GM23338 (cell line): ENCODE measurements around the gene TNC. TPM values are rescaled to one million over a fixed set of nuclear protein-coding genes. Genes with fewer than 3 reads are reported as not detected.

Experiments
- ATAC-seq: fragments of 200-7000 bp; cut with Tn5 transposase; 3 replicates; pipeline ENCODE4 v1.9.1; 2020
- DNase-seq: peaks from one replicate; pipeline ENCODE4 v3.0.0-alpha.2; 2015; ENCODE audit warnings: low spot score
- H2AFZ ChIP-seq: fragments of 200-600 bp; sonication (generic); 2 replicates; pipeline ENCODE4 v1.8.0; 2016; ENCODE audit warnings: antibody characterized with exemption, mild to moderate bottlenecking, moderate library complexity
- H3F3A ChIP-seq: fragments of 200-600 bp; sonication (generic); replicated peaks from 2 replicates; pipeline ENCODE4 v1.8.0; 2017; ENCODE audit warnings: antibody characterized with exemption, mixed run types, low read depth
- H3K27ac ChIP-seq: fragments of 200-600 bp; sonication (generic); 2 replicates; pipeline ENCODE4 v1.6.1; 2016; ENCODE audit warnings: low read depth
- H3K27me3 ChIP-seq: fragments of 200-600 bp; sonication (generic); 2 replicates; pipeline ENCODE4 v1.8.0; 2016; ENCODE audit warnings: mild to moderate bottlenecking, mixed run types, moderate library complexity; ENCODE audit not compliant: insufficient read depth
- H3K36me3 ChIP-seq: fragments of 200-600 bp; sonication (generic); 2 replicates; pipeline ENCODE4 v1.8.0; 2016; ENCODE audit warnings: mild to moderate bottlenecking; ENCODE audit not compliant: insufficient read depth
- H3K4me1 ChIP-seq: fragments of 200-600 bp; sonication (generic); 2 replicates; pipeline ENCODE4 v1.8.0; 2016; ENCODE audit warnings: mild to moderate bottlenecking, moderate library complexity; ENCODE audit not compliant: insufficient read depth
- H3K4me2 ChIP-seq: fragments of 200-600 bp; sonication (generic); 2 replicates; pipeline ENCODE4 v1.7.1; 2017; ENCODE audit warnings: mixed run types
- H3K4me3 ChIP-seq: fragments of 200-600 bp; sonication (generic); 2 replicates; pipeline ENCODE4 v1.6.1; 2016; ENCODE audit warnings: mixed run types
- H3K79me2 ChIP-seq: fragments of 200-600 bp; sonication (generic); replicated peaks from 2 replicates; pipeline ENCODE4 v1.8.0; 2017; ENCODE audit warnings: mild to moderate bottlenecking; ENCODE audit not compliant: insufficient read depth
- H3K9me2 ChIP-seq: fragments of 200-600 bp; sonication (generic); 2 replicates; pipeline ENCODE4 v1.8.0; 2017; ENCODE audit not compliant: insufficient read depth
- H4K20me1 ChIP-seq: fragments of 200-600 bp; sonication (generic); replicated peaks from 2 replicates; pipeline ENCODE4 v1.8.0; 2017; ENCODE audit warnings: mild to moderate bottlenecking; ENCODE audit not compliant: insufficient read depth
- H3K27ac Mint-ChIP-seq: 2 replicates; pipeline ENCODE4 v1.8.0; 2020; ENCODE audit warnings: inconsistent platforms, mild to moderate bottlenecking, moderate library complexity, mixed read lengths
- H3K27me3 Mint-ChIP-seq: 3 replicates; pipeline ENCODE4 v1.8.0; 2022; ENCODE audit warnings: low read depth, mild to moderate bottlenecking, moderate library complexity, mixed read lengths, inconsistent platforms; ENCODE audit not compliant: insufficient read depth, poor library complexity
- H3K36me3 Mint-ChIP-seq: 3 replicates; pipeline ENCODE4 v1.8.0; 2021; ENCODE audit warnings: low read depth, mild to moderate bottlenecking, inconsistent platforms, moderate library complexity, mixed read lengths
- H3K4me1 Mint-ChIP-seq: 3 replicates; pipeline ENCODE4 v1.8.0; 2020; ENCODE audit warnings: mild to moderate bottlenecking, inconsistent platforms, mixed read lengths
- H3K4me3 Mint-ChIP-seq: 3 replicates; pipeline ENCODE4 v1.8.0; 2021; ENCODE audit warnings: moderate library complexity, mild to moderate bottlenecking, inconsistent platforms, mixed read lengths
- H3K9me3 Mint-ChIP-seq: 3 replicates; pipeline ENCODE4 v1.8.0; 2020; ENCODE audit warnings: moderate library complexity, mild to moderate bottlenecking, inconsistent platforms, mixed read lengths
- EZH2 ChIP-seq: fragments of 200-600 bp; sonication (generic); IDR thresholded peaks from one replicate; pipeline ENCODE4 v1.8.0; 2017; ENCODE audit warnings: antibody characterized with exemption, mild to moderate bottlenecking, low read depth; ENCODE audit not compliant: unreplicated experiment
- EZH2phosphoT487 ChIP-seq: fragments of 200-600 bp; sonication (generic); IDR thresholded peaks from one replicate; pipeline ENCODE4 v1.8.1; 2018; ENCODE audit warnings: antibody characterized with exemption; ENCODE audit not compliant: unreplicated experiment
- NANOG ChIP-seq: IDR thresholded peaks from 2 replicates; pipeline ENCODE4 v1.6.1; 2016; ENCODE audit warnings: antibody characterized with exemption, borderline replicate concordance
- POLR2AphosphoS5 ChIP-seq: IDR thresholded peaks from 2 replicates; pipeline ENCODE4 v1.6.1; 2016; ENCODE audit warnings: antibody characterized with exemption, low read depth
- STAT1 ChIP-seq: IDR thresholded peaks from one replicate; pipeline ENCODE4 v1.6.1; 2016; ENCODE audit warnings: antibody characterized with exemption; ENCODE audit not compliant: unreplicated experiment
- polyA plus RNA-seq: library from polyadenylated mRNA; unstranded; fragments of >200 nt; fragmentation: Nextera tagmentation; extraction: Ambion mirVana; gene quantifications from 2 replicates; pipeline ENCODE4 v1.2.1, GENCODE V29; 2016
- total RNA-seq: library from RNA; depleted of rRNA; stranded (reverse); fragments of >200 nt; shearing (Covaris generic); gene quantifications from 2 replicates; pipeline ENCODE4 v1.2.3, GENCODE V29; 2014
- TF ChIP-seq, protein P1 (sequence below), 2 experiments: fragments of 200-600 bp in 1 of 2; sonication (generic) in 1 of 2; conservative IDR thresholded peaks; 2 replicates each; pipeline versions ENCODE4 v1.5.1 to v1.6.1; 2016 to 2017; ENCODE audit warnings: antibody characterized with exemption in 2 of 2, low read depth in 2 of 2, mild to moderate bottlenecking in 2 of 2, moderate library complexity in 1 of 2
- TF ChIP-seq, protein P2 (sequence below): IDR thresholded peaks from 2 replicates; pipeline ENCODE4 v1.6.1; 2016; ENCODE audit warnings: antibody characterized with exemption

Gene TNC
- total and polyA plus RNA-seq, 2 experiments from 2014 or later: 0.89 to 2.7 TPM

DNA sequence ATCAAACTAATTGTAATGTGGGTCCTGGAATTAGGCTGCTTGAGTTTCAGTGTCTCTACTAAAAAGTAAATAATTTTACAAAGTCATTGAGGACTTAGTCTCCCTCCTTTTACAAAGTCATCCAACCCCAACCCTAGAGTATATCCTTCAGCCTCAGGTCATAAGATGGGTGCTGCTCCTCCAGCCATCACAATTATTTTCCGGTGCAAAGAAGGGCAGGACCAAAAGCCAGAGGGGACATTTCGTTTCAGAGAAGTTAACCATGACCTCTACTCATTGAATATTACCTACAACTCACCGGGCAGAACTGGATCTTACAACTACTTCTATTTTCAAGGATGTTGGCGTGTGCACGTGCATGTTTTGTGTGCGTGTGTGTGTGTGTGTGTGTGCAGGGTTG, 127.1 kb downstream of the TNC start:
- no peak overlapping the region for H2AFZ ChIP-seq
- H3K4me2 ChIP-seq: no peak overlapping the region
- H3K4me3 ChIP-seq: no peak overlapping the region
- no peaks in the 10 kb centered on the region for H3K79me2 ChIP-seq
- Mint-ChIP-seq H3K27ac (no peak overlapping the region), H3K36me3 (no peaks in the 10 kb centered on the region), H3K9me3 (no peaks in the 10 kb centered on the region), H3K4me1 (no peaks in the 10 kb centered on the region; the same call in 1 of the 3 replicates), H3K4me3 (no peak overlapping the region), H3K27me3 (peaks cover 12% of the 10 kb centered on the region)
- H3K27me3 ChIP-seq: no peaks in the 10 kb centered on the region
- no peak overlapping the region for H3K27ac ChIP-seq
- no peaks in the 10 kb centered on the region for H3K4me1 ChIP-seq
- ATAC-seq: no peak
- DNase-seq: no peak
- H3F3A ChIP-seq: no peaks in the 10 kb centered on the region
- no peaks in the 10 kb centered on the region for H4K20me1 ChIP-seq
- H3K9me2 ChIP-seq: no peaks in the 10 kb centered on the region
- TF ChIP-seq EZH2phosphoT487 (no peak), NANOG (no peak)
- TF ChIP-seq, protein P1, sequence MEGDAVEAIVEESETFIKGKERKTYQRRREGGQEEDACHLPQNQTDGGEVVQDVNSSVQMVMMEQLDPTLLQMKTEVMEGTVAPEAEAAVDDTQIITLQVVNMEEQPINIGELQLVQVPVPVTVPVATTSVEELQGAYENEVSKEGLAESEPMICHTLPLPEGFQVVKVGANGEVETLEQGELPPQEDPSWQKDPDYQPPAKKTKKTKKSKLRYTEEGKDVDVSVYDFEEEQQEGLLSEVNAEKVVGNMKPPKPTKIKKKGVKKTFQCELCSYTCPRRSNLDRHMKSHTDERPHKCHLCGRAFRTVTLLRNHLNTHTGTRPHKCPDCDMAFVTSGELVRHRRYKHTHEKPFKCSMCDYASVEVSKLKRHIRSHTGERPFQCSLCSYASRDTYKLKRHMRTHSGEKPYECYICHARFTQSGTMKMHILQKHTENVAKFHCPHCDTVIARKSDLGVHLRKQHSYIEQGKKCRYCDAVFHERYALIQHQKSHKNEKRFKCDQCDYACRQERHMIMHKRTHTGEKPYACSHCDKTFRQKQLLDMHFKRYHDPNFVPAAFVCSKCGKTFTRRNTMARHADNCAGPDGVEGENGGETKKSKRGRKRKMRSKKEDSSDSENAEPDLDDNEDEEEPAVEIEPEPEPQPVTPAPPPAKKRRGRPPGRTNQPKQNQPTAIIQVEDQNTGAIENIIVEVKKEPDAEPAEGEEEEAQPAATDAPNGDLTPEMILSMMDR (conservative IDR thresholded peaks at IDR 0.05; ENCODE audit: low read depth in 2 of 2): no peak
- H3K36me3 ChIP-seq: no peaks in the 10 kb centered on the region

- Histone ChIP-seq H3F3A (no peaks in the 10 kb centered on the region), H3K9me2 (no peaks in the 10 kb centered on the region), H3K27me3 (no peaks in the 10 kb centered on the region), H3K4me2 (no peak overlapping the region), H3K4me1 (no peaks in the 10 kb centered on the region), H3K36me3 (no peaks in the 10 kb centered on the region), H4K20me1 (no peaks in the 10 kb centered on the region), H3K27ac (no peak overlapping the region), H3K4me3 (no peak overlapping the region), H3K79me2 (no peaks in the 10 kb centered on the region), H2AFZ (no peak overlapping the region)
- no peak for ATAC-seq
- Mint-ChIP-seq H3K4me1 (no peaks in the 10 kb centered on the region; the same call in 1 of the 3 replicates), H3K27me3 (peaks cover 12% of the 10 kb centered on the region), H3K27ac (no peak overlapping the region), H3K9me3 (no peaks in the 10 kb centered on the region), H3K4me3 (no peak overlapping the region), H3K36me3 (no peaks in the 10 kb centered on the region)
- TF ChIP-seq, protein P2, sequence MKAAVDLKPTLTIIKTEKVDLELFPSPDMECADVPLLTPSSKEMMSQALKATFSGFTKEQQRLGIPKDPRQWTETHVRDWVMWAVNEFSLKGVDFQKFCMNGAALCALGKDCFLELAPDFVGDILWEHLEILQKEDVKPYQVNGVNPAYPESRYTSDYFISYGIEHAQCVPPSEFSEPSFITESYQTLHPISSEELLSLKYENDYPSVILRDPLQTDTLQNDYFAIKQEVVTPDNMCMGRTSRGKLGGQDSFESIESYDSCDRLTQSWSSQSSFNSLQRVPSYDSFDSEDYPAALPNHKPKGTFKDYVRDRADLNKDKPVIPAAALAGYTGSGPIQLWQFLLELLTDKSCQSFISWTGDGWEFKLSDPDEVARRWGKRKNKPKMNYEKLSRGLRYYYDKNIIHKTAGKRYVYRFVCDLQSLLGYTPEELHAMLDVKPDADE: no peak
- TF ChIP-seq STAT1: no peak
- no peak for TF ChIP-seq NANOG
- TF ChIP-seq POLR2AphosphoS5: no peak
- TF ChIP-seq EZH2: no peak
- no peak for DNase-seq
Observed at GRCh38 chr9:114989600-114990410, 128.2 kb downstream of the TNC start.
